ENCODE results near the gene RALY. TPM values are rescaled to one million over a fixed set of nuclear protein-coding genes. Genes with fewer than 3 reads are reported as not detected.

RALY gene
- total RNA-seq, 2 experiments from 2014 or later = 139 to 152 TPM

- intact Hi-C loops (cut with DNase I, micrococcal nuclease) = no loop called here
- Mint-ChIP-seq H3K27ac (no peak overlapping the region), H3K4me1 (peaks cover 55% of the 10 kb centered on the region), H3K4me3 (no peak overlapping the region), H3K9me3 (ENCODE audit: low read depth) (no peaks in the 10 kb centered on the region), H3K27me3 (no peaks in the 10 kb centered on the region), H3K36me3 (ENCODE audit: low read depth) (peaks cover 26% of the 10 kb centered on the region)
- POLR2A ChIA-PET = interaction anchor here (0.6 kb wide), 1 partner anchor 10 kb away, joined by 4 read pairs; no protein-coding TSS in a partner anchor
- CTCF ChIA-PET = interaction anchor here (1.2 to 1.7 kb wide), 3 partner anchors 10 to 17 kb away, joined by 3 to 6 read pairs (median 5); no protein-coding TSS in a partner anchor
- DNase-seq (no peak), ATAC-seq (no peak)
These were observed 40.2 kb downstream of the RALY start for GRCh38 chr20:34033903-34034302.

GRCh38 chr20:34037121-34037520 lies 43.4 kb downstream of the RALY start:
- DNase-seq (peak; percentile 84), ATAC-seq (peak; percentile 100)
- H3K4me3 Mint-ChIP-seq = peak overlapping the region; percentile 40
- POLR2A ChIA-PET = interaction anchor here (1.7 kb wide), 1 partner anchor 44 kb away, joined by 4 read pairs; the partner anchor contains the start of gene RALY
- H3K9me3 Mint-ChIP-seq (ENCODE audit: low read depth) = no peaks in the 10 kb centered on the region
- CTCF ChIA-PET = interaction anchor here (0.7 to 1.6 kb wide), 6 partner anchors 9 to 294 kb away, joined by 3 to 5 read pairs (median 3); no protein-coding TSS in a partner anchor
- no peaks in the 10 kb centered on the region for H3K27me3 Mint-ChIP-seq
- peaks cover 22% of the 10 kb centered on the region for H3K36me3 Mint-ChIP-seq (ENCODE audit: low read depth)
- H3K4me1 Mint-ChIP-seq = peaks cover 66% of the 10 kb centered on the region
- peak overlapping the region; percentile 87 for H3K27ac Mint-ChIP-seq
- intact Hi-C loops (cut with DNase I, micrococcal nuclease) = no loop called here

- peak overlapping the region; percentile 87 for H3K27ac Mint-ChIP-seq
- intact Hi-C loops (cut with DNase I, micrococcal nuclease) = no loop called here
- DNase-seq (no peak), ATAC-seq (no peak)
- H3K4me1 Mint-ChIP-seq = peaks cover 72% of the 10 kb centered on the region
- ChIA-PET CTCF (interaction anchor here (0.6 to 1.6 kb wide), 9 partner anchors 9 to 294 kb away, joined by 3 to 5 read pairs (median 3); no protein-coding TSS in a partner anchor), POLR2A (interaction anchor here (1.7 kb wide), 1 partner anchor 45 kb away, joined by 4 read pairs; the partner anchor contains the start of gene RALY)
- no peak overlapping the region for H3K4me3 Mint-ChIP-seq
- peaks cover 19% of the 10 kb centered on the region for H3K36me3 Mint-ChIP-seq (ENCODE audit: low read depth)
- no peaks in the 10 kb centered on the region for H3K27me3 Mint-ChIP-seq
- H3K9me3 Mint-ChIP-seq (ENCODE audit: low read depth) = no peaks in the 10 kb centered on the region
These were observed 44.1 kb downstream of the RALY start for GRCh38 chr20:34037767-34038166.

- intact Hi-C loops (cut with DNase I, micrococcal nuclease) = no loop called here
- H3K4me3 Mint-ChIP-seq = no peak overlapping the region
- peaks cover 77% of the 10 kb centered on the region for H3K4me1 Mint-ChIP-seq
These were observed 46.7 kb downstream of the RALY start for GRCh38 chr20:34040300-34040995.

GRCh38 chr20:34041226-34041625 lies 47.5 kb downstream of the RALY start:
- Mint-ChIP-seq H3K9me3 (ENCODE audit: low read depth) (no peaks in the 10 kb centered on the region), H3K27ac (no peak overlapping the region), H3K36me3 (ENCODE audit: low read depth) (peaks cover 10% of the 10 kb centered on the region), H3K4me1 (peaks cover 76% of the 10 kb centered on the region), H3K27me3 (no peaks in the 10 kb centered on the region), H3K4me3 (no peak overlapping the region)
- ATAC-seq (no peak), DNase-seq (no peak)
- POLR2A ChIA-PET = no interaction called here
- intact Hi-C loops (cut with DNase I, micrococcal nuclease) = no loop called here
- CTCF ChIA-PET = interaction anchor here (0.7 kb wide), 1 partner anchor 10 kb away, joined by 3 read pairs; no protein-coding TSS in a partner anchor

More at GRCh38 chr20:34040300-34040995, 46.7 kb downstream of the RALY start:
- no peaks in the 10 kb centered on the region for H3K27me3 Mint-ChIP-seq
- POLR2A ChIA-PET = no interaction called here
- ATAC-seq (no peak), DNase-seq (no peak)
- CTCF ChIA-PET = interaction anchor here (0.6 to 1.0 kb wide), 5 partner anchors 9 to 795 kb away, joined by 3 to 6 read pairs (median 3); no protein-coding TSS in a partner anchor
- H3K9me3 Mint-ChIP-seq (ENCODE audit: low read depth) = no peaks in the 10 kb centered on the region
- peak overlapping the region; percentile 30 for H3K27ac Mint-ChIP-seq
- peaks cover 6% of the 10 kb centered on the region for H3K36me3 Mint-ChIP-seq (ENCODE audit: low read depth)

GRCh38 chr20:34042262-34042661 lies 48.6 kb downstream of the RALY start:
- POLR2A ChIA-PET = no interaction called here
- peaks cover 69% of the 10 kb centered on the region for H3K4me1 Mint-ChIP-seq
- H3K9me3 Mint-ChIP-seq (ENCODE audit: low read depth) = no peaks in the 10 kb centered on the region
- no peaks in the 10 kb centered on the region for H3K27me3 Mint-ChIP-seq
- CTCF ChIA-PET = interaction anchor here (1.3 kb wide), 1 partner anchor 11 kb away, joined by 3 read pairs; no protein-coding TSS in a partner anchor
- intact Hi-C loops (cut with DNase I, micrococcal nuclease) = no loop called here
- DNase-seq = peak; percentile 9
- H3K36me3 Mint-ChIP-seq (ENCODE audit: low read depth) = peaks cover 9% of the 10 kb centered on the region
- no peak overlapping the region for H3K4me3 Mint-ChIP-seq
- ATAC-seq = peak; percentile 57
- H3K27ac Mint-ChIP-seq = peak overlapping the region; percentile 21

- DNase-seq (no peak), ATAC-seq (no peak)
- Mint-ChIP-seq H3K9me3 (ENCODE audit: low read depth) (no peaks in the 10 kb centered on the region), H3K4me3 (no peak overlapping the region), H3K27me3 (no peaks in the 10 kb centered on the region), H3K27ac (no peak overlapping the region), H3K4me1 (peaks cover 68% of the 10 kb centered on the region), H3K36me3 (ENCODE audit: low read depth) (peaks cover 9% of the 10 kb centered on the region)
- CTCF ChIA-PET = interaction anchor here (1.3 kb wide), 1 partner anchor 11 kb away, joined by 3 read pairs; no protein-coding TSS in a partner anchor
- intact Hi-C loops (cut with DNase I, micrococcal nuclease) = no loop called here
- POLR2A ChIA-PET = no interaction called here
These were observed 49.3 kb downstream of the RALY start for GRCh38 chr20:34043025-34043424.

GRCh38 chr20:34045294-34045693 lies 51.6 kb downstream of the RALY start:
- POLR2A ChIA-PET = interaction anchor here (0.6 kb wide), 1 partner anchor 471 kb away, joined by 3 read pairs; the partner anchor contains the start of gene DYNLRB1
- peaks cover 4% of the 10 kb centered on the region for H3K36me3 Mint-ChIP-seq (ENCODE audit: low read depth)
- CTCF ChIA-PET = no interaction called here
- peak overlapping the region; percentile 56 for H3K27ac Mint-ChIP-seq
- intact Hi-C loops (cut with DNase I, micrococcal nuclease) = no loop called here
- H3K4me1 Mint-ChIP-seq = peaks cover 71% of the 10 kb centered on the region
- DNase-seq = no peak
- H3K4me3 Mint-ChIP-seq = no peak overlapping the region
- ATAC-seq = no peak
- H3K27me3 Mint-ChIP-seq = no peaks in the 10 kb centered on the region
- no peaks in the 10 kb centered on the region for H3K9me3 Mint-ChIP-seq (ENCODE audit: low read depth)

- Mint-ChIP-seq H3K36me3 (ENCODE audit: low read depth) (peaks cover 4% of the 10 kb centered on the region), H3K9me3 (ENCODE audit: low read depth) (no peaks in the 10 kb centered on the region), H3K4me1 (peaks cover 70% of the 10 kb centered on the region), H3K4me3 (no peak overlapping the region), H3K27me3 (no peaks in the 10 kb centered on the region), H3K27ac (no peak overlapping the region)
- intact Hi-C loops (cut with DNase I, micrococcal nuclease) = no loop called here
- ATAC-seq = no peak
- DNase-seq = no peak
- CTCF ChIA-PET = interaction anchor here (0.7 to 1.3 kb wide), 3 partner anchors 8 to 84 kb away, joined by 3 to 4 read pairs (median 3); no protein-coding TSS in a partner anchor
- POLR2A ChIA-PET = no interaction called here
These were observed 52.4 kb downstream of the RALY start for GRCh38 chr20:34045930-34046725.

GRCh38 chr20:34047010-34047687 lies 53.4 kb downstream of the RALY start:
- Mint-ChIP-seq H3K9me3 (ENCODE audit: low read depth) (no peaks in the 10 kb centered on the region), H3K36me3 (ENCODE audit: low read depth) (peaks cover 4% of the 10 kb centered on the region), H3K4me1 (peaks cover 68% of the 10 kb centered on the region), H3K4me3 (no peak overlapping the region), H3K27me3 (no peaks in the 10 kb centered on the region), H3K27ac (peak overlapping the region; percentile 30)
- ATAC-seq (no peak), DNase-seq (no peak)
- intact Hi-C loops (cut with DNase I, micrococcal nuclease) = no loop called here
- ChIA-PET POLR2A (no interaction called here), CTCF (interaction anchor here (0.7 to 1.6 kb wide), 4 partner anchors 9 to 113 kb away, joined by 3 to 5 read pairs (median 4); no protein-coding TSS in a partner anchor)

GRCh38 chr20:34047917-34048316 lies 54.2 kb downstream of the RALY start:
- H3K9me3 Mint-ChIP-seq (ENCODE audit: low read depth) = no peaks in the 10 kb centered on the region
- DNase-seq (no peak), ATAC-seq (no peak)
- intact Hi-C loops (cut with DNase I, micrococcal nuclease) = no loop called here
- peaks cover 68% of the 10 kb centered on the region for H3K4me1 Mint-ChIP-seq
- ChIA-PET CTCF (interaction anchor here (1.5 to 1.6 kb wide), 2 partner anchors 22 to 114 kb away, joined by 4 to 5 read pairs; no protein-coding TSS in a partner anchor), POLR2A (no interaction called here)
- no peaks in the 10 kb centered on the region for H3K27me3 Mint-ChIP-seq
- no peak overlapping the region for H3K27ac Mint-ChIP-seq
- H3K36me3 Mint-ChIP-seq (ENCODE audit: low read depth) = peaks cover 6% of the 10 kb centered on the region
- H3K4me3 Mint-ChIP-seq = no peak overlapping the region

All from activated CD4-positive, alpha-beta T cell treated with anti-CD3 and anti-CD28 coated beads for 36 hours (primary cell).